Measurements from ENCODE around the gene ACAP2. TPM values are rescaled to one million over a fixed set of nuclear protein-coding genes. Genes with fewer than 3 reads are reported as not detected.
A peak's percentile ranks its signal among the peaks of the same experiment; 100 is the strongest.

ACAP2 gene
- polyA plus RNA-seq, 2 of the 4 experiments (the other 2 are of a cell fraction), result 7.8 to 26.0 TPM

DNA sequence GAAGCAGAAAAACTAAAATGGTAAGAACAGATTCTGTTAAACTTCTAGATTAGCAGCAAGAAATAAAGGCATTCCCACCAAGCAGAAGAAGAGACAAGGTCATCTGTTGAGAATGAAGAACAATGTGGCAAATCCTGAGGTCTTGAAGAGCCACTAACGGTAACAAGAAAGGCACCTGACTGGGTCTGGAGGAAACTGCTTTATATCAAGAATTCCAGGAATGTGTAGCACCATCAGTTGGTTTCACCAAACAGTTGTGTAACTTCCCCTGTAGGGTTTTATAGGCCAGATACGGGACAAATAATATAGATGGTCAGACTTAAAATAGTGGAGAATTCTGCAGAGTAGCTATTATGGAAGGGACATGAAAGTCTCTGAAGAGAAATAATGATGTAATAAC, 57.3 kb downstream of the ACAP2 start:
- DNase-seq (ENCODE audit: low read depth in 1 of 2, low spot score in 1 of 2) (peak in 1 of 2 experiments; percentile 15), FAIRE-seq (no peak), ATAC-seq (peak in 1 of 2 experiments; percentile 35; a peak in 1 of 6 replicates)
- Histone ChIP-seq H3K4me1 (peaks cover 15% of the 10 kb centered on the region; the same call in 2 of the 3 replicates), H3K27ac (no peak overlapping the region), H3K4me2 (peak overlapping the region; percentile 47; the same call in 2 of the 3 replicates), H3K9me3 (no peaks in the 10 kb centered on the region), H3K4me3 (no peak overlapping the region)
- TF ChIP-seq CEBPB (IDR thresholded peaks at IDR 0.05), result peak in 1 of 2 experiments; percentile 18; a peak in 1 of 4 replicates
- TF ChIP-seq RARB (CRISPR knock-in tag; IDR thresholded peaks at IDR 0.05), result no peak
- POLR2A ChIA-PET, result no interaction called here
- 36% methylated on average over 2 of the region's 2 CpGs for WGBS (ENCODE audit: missing lambda C conversion rate)
- CTCF ChIA-PET, result no interaction called here

DNA sequence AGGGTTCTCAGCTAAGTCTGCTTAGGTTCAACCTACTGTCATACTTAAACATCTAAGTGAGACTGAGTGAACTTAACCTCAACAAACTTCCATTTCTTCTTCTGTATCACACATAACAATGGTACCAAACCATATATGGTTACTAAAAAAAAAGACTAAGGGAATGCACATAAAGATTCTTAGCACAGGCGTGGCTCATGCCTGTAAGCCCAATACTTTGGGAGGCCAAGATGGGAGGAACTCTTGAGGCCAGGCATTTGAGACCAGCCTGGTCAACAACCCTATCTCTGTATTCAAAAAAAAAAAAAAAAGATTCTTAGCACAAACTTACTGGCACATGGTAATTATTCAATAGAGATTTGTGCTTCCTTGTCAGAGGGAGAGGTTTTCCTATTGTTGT, 57.9 kb downstream of the ACAP2 start:
- ChIA-PET POLR2A (no interaction called here), CTCF (no interaction called here)
- peak overlapping the region; percentile 47; the same call in 2 of the 3 replicates for H3K4me2 ChIP-seq
- FAIRE-seq (no peak), ATAC-seq (peak in 1 of 2 experiments; percentile 24; a peak in 1 of 6 replicates), DNase-seq (ENCODE audit: low read depth in 1 of 2, low spot score in 1 of 2) (peak in 1 of 2 experiments; percentile 35)
- TF ChIP-seq GATA3 (IDR thresholded peaks at IDR 0.05; ENCODE audit: borderline replicate concordance), result no peak
- no peak overlapping the region for H3K4me3 ChIP-seq
- peaks cover 15% of the 10 kb centered on the region; the same call in 2 of the 3 replicates for H3K4me1 ChIP-seq
- H3K9me3 ChIP-seq, result no peaks in the 10 kb centered on the region
- H3K27ac ChIP-seq, result no peak overlapping the region
- WGBS (ENCODE audit: missing lambda C conversion rate), result 73% methylated on average over 1 of the region's 1 CpG

DNA sequence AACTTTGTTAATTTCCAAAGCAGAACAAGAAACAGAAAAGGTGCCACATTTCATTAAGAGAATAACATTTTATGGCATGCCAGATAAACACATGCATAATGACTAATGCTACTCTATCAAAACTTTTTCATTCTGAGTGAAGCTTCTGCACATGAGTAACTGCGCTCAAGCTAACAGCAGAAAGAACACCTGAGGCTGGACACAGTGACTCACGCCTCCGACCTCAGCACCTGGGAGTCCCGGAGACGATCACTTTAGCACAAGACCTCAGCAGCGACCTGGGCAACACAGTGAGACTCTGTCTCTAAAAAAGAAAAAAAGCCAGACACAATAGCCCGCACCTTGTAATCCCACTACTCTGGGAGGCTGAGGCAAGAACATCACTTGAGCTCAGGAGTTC, 70.6 kb downstream of the ACAP2 start:
- no peak for TF ChIP-seq RFX5 (IDR thresholded peaks at IDR 0.05)
- TF ChIP-seq RARB (CRISPR knock-in tag; IDR thresholded peaks at IDR 0.05), result no peak
- TF ChIP-seq, protein P1, sequence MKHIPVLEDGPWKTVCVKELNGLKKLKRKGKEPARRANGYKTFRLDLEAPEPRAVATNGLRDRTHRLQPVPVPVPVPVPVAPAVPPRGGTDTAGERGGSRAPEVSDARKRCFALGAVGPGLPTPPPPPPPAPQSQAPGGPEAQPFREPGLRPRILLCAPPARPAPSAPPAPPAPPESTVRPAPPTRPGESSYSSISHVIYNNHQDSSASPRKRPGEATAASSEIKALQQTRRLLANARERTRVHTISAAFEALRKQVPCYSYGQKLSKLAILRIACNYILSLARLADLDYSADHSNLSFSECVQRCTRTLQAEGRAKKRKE (CRISPR knock-in tag; IDR thresholded peaks at IDR 0.05; ENCODE audit: low read depth), result no peak
- no peak for TF ChIP-seq CBX2 (IDR thresholded peaks at IDR 0.05; ENCODE audit: borderline replicate concordance, low read depth)
- TF ChIP-seq, protein P2, sequence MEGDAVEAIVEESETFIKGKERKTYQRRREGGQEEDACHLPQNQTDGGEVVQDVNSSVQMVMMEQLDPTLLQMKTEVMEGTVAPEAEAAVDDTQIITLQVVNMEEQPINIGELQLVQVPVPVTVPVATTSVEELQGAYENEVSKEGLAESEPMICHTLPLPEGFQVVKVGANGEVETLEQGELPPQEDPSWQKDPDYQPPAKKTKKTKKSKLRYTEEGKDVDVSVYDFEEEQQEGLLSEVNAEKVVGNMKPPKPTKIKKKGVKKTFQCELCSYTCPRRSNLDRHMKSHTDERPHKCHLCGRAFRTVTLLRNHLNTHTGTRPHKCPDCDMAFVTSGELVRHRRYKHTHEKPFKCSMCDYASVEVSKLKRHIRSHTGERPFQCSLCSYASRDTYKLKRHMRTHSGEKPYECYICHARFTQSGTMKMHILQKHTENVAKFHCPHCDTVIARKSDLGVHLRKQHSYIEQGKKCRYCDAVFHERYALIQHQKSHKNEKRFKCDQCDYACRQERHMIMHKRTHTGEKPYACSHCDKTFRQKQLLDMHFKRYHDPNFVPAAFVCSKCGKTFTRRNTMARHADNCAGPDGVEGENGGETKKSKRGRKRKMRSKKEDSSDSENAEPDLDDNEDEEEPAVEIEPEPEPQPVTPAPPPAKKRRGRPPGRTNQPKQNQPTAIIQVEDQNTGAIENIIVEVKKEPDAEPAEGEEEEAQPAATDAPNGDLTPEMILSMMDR (IDR thresholded peaks at IDR 0.05), result no peak
- no peak for TF ChIP-seq ZFP36 (IDR thresholded peaks at IDR 0.05; ENCODE audit: borderline replicate concordance, partially characterized antibody)
- TF ChIP-seq ZNF302 (CRISPR knock-in tag; IDR thresholded peaks at IDR 0.05), result no peak
- no peak for TF ChIP-seq HOXA7 (CRISPR knock-in tag; IDR thresholded peaks at IDR 0.05)
- TF ChIP-seq NR3C1 (IDR thresholded peaks at IDR 0.05), result no peak
- no peak for TF ChIP-seq HDAC2 (IDR thresholded peaks at IDR 0.05)
- TF ChIP-seq BHLHE40 (IDR thresholded peaks at IDR 0.05; ENCODE audit: low read depth, low read length), result no peak
- TF ChIP-seq, protein P3, sequence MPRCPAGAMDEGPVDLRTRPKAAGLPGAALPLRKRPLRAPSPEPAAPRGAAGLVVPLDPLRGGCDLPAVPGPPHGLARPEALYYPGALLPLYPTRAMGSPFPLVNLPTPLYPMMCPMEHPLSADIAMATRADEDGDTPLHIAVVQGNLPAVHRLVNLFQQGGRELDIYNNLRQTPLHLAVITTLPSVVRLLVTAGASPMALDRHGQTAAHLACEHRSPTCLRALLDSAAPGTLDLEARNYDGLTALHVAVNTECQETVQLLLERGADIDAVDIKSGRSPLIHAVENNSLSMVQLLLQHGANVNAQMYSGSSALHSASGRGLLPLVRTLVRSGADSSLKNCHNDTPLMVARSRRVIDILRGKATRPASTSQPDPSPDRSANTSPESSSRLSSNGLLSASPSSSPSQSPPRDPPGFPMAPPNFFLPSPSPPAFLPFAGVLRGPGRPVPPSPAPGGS (IDR thresholded peaks at IDR 0.05), result no peak
- TF ChIP-seq CHD4 (IDR thresholded peaks at IDR 0.05; ENCODE audit: borderline replicate concordance), result no peak
- H3K4me3 ChIP-seq, result no peak overlapping the region
- ChIA-PET POLR2A (no interaction called here), CTCF (no interaction called here)
- H3K4me2 ChIP-seq, result no peak overlapping the region
- FAIRE-seq, result no peak
- ATAC-seq, result no peak
- no peak for DNase-seq (ENCODE audit: low read depth in 1 of 2, low spot score in 1 of 2)
- no peaks in the 10 kb centered on the region for H3K9me3 ChIP-seq
- WGBS (ENCODE audit: missing lambda C conversion rate), result 89% methylated on average over 7 of the region's 7 CpGs
- H3K27ac ChIP-seq, result no peak overlapping the region
- no peaks in the 10 kb centered on the region for H3K4me1 ChIP-seq

DNA sequence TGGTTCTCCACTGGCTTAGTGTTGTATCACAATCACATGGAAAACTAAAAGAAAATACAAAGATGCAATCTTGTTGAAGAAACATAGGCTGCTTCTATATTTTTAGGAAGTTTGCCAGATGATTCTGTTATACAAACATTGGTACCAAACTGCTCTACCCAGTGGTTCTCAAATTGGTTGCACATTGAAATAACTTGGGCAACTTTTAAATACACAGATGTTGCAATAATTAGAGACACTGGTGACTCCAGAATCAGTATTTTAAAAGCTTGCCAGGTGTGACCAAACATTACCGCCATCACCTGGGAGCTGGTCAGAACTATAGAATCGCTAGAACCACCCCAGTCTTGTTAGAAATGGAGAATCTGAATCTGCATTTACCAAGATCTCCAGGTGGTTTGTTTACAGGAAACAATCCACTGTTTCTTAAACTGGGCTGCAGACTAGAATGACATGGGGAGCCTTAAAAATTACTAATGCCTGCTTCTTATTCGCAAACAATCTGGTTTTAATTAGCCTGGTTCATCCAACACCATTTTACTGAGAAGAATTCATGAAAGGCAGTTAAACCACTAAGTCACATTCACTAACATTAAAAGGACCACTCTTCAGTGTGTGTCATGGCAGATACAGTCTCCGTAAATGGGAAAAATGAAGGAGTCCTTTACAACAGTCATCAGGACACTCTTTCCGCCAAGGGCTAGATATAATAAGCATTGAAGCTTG, 76.5 kb downstream of the ACAP2 start:
- CTCF ChIA-PET, result interaction anchor here (1.1 to 1.5 kb wide), 2 partner anchors 95 to 96 kb away, joined by 3 to 4 read pairs; partner anchors contain the start of gene XXYLT1
- WGBS (ENCODE audit: missing lambda C conversion rate), result 93% methylated on average over 5 of the region's 5 CpGs
- DNase-seq (ENCODE audit: low read depth in 1 of 2, low spot score in 1 of 2) (no peak), ATAC-seq (no peak), FAIRE-seq (no peak)
- POLR2A ChIA-PET, result no interaction called here
- H3K27ac ChIP-seq, result no peak overlapping the region
- H3K4me2 ChIP-seq, result no peak overlapping the region
- no peaks in the 10 kb centered on the region for H3K4me1 ChIP-seq
- H3K9me3 ChIP-seq, result no peaks in the 10 kb centered on the region
- no peak overlapping the region for H3K4me3 ChIP-seq
- TF ChIP-seq CEBPB (IDR thresholded peaks at IDR 0.05) (no peak), TFCP2L1 (CRISPR knock-in tag; IDR thresholded peaks at IDR 0.05) (no peak), CHD2 (IDR thresholded peaks at IDR 0.05; ENCODE audit: low read length, partially characterized antibody) (no peak)

Data from A549 (cell line).